ENCODE data around the gene NFRKB. TPM values are rescaled to one million over a fixed set of nuclear protein-coding genes. Genes with fewer than 3 reads are reported as not detected.

The NFRKB gene
- total RNA-seq, 4 donors from 2014 or later = 48.0 to 91.6 (median 64.3) TPM

DNA sequence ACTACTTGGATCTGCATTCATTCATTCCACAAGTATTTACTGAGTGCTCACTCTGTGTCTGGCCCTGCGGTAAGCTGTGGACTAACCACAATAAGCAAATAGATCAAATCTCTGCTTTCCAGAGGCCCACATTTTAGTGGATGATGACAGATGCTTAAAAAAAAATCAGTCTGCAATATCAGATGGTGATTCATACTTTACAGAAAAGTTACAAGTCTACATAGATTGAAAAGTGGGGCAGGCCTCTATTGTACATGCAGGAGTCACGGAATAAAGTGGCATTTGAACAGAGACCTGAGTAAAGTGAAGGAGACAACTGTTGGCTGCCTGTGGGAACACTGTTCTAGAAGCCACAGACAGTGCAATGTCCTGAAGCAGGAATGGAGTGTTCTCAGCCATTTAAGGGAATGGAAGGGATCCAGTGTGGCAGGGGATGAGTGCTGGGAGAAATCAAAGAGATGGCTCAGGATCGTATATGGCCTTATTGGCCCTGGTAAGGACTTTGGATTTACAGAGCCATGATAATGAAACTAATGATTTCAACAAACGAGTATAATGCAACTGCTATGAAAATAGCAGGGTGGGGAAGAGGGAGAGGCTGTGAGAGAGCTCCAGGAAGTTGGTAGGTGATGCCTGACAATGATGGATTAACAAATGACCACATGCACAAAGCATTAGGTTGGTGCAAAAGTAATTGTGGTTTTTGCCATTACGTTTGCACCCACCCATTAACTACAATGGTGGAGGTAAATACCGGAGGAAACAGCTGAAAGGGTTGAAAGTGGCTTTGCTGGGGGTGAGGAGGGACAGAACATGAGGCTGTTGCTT, 48.7 kb downstream of the NFRKB start:
- Histone ChIP-seq H3K9me3 (no peaks in the 10 kb centered on the region), H3K27ac (peak overlapping the region; percentile 42 to 75 (median 69)), H3K4me1 (peaks cover 7 to 14% of the 10 kb centered on the region in 2 donors), H3K36me3 (no peaks in the 10 kb centered on the region), H3K4me3 (replicated peaks in 1 of 3) (no peak overlapping the region), H3K27me3 (no peaks in the 10 kb centered on the region)
- TF ChIP-seq POLR2A (IDR thresholded peaks at IDR 0.05) = no peak
- TF ChIP-seq, protein P1, sequence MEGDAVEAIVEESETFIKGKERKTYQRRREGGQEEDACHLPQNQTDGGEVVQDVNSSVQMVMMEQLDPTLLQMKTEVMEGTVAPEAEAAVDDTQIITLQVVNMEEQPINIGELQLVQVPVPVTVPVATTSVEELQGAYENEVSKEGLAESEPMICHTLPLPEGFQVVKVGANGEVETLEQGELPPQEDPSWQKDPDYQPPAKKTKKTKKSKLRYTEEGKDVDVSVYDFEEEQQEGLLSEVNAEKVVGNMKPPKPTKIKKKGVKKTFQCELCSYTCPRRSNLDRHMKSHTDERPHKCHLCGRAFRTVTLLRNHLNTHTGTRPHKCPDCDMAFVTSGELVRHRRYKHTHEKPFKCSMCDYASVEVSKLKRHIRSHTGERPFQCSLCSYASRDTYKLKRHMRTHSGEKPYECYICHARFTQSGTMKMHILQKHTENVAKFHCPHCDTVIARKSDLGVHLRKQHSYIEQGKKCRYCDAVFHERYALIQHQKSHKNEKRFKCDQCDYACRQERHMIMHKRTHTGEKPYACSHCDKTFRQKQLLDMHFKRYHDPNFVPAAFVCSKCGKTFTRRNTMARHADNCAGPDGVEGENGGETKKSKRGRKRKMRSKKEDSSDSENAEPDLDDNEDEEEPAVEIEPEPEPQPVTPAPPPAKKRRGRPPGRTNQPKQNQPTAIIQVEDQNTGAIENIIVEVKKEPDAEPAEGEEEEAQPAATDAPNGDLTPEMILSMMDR (IDR thresholded peaks at IDR 0.05) = peak in 1 of 6 experiments; percentile 5
- 53 to 60% methylated on average over 6 of the region's 6 CpGs for WGBS, 2 donors
- intact Hi-C loops (cut with DNase I) = no loop called here
- DNase-seq = no peak

Other genes starting within 250 kb of the NFRKB start
- gene TMEM45B, start 79.7 kb downstream of the NFRKB start, total RNA-seq = 10 to 100 TPM in 3 of 4 donors, 1 to 10 TPM in 1; 8.1 to 28.1 (median 21.9) TPM
- gene PRDM10, start 107.3 kb upstream of the NFRKB start, total RNA-seq = 10 to 100 TPM in 2 of 4 donors, 1 to 10 TPM in 2; 7.8 to 18.6 (median 9.7) TPM
- 1,000 to 10,000 TPM in 1 of 4 donors, 100 to 1,000 TPM in 3; 782 to 1,078 (median 902) TPM for gene APLP2, start 174.3 kb upstream of the NFRKB start, total RNA-seq

Data from thyroid gland (tissue), 4 donors.